A673 (cell line): ENCODE results near the gene RMDN3.

ENCODE experiments used
- CTCF ChIP-seq: fragments of 300-800, 200-600 bp; sonication (generic); conservative IDR thresholded peaks from 2 replicates; pipeline ENCODE4 v1.5.1; 2017; ENCODE audit warnings: low read depth, mild to moderate bottlenecking, antibody characterized with exemption, low read length, moderate library complexity, mixed read lengths
- EZH2 ChIP-seq: fragments of 200-600 bp; sonication (generic); IDR thresholded peaks from 2 replicates; pipeline ENCODE4 v1.6.1; 2017; ENCODE audit warnings: borderline replicate concordance, low read depth, mild to moderate bottlenecking, mixed read lengths, antibody characterized with exemption, low read length; ENCODE audit not compliant: poor library complexity, severe bottlenecking

GRCh38 chr15:40762919-40763800, 8.1 kb upstream of the RMDN3 start:
- no peak for TF ChIP-seq CTCF
- TF ChIP-seq EZH2, result no peak
